VCaP (cell line): Measurements from ENCODE around the gene GABRP.

Source experiments
- H3K27ac ChIP-seq: fragments of 450-650 bp; 2 replicates; pipeline ENCODE4 v1.5.1; 2017
- CTCF ChIP-seq: fragments of 450-650 bp; conservative IDR thresholded peaks from 2 replicates; pipeline ENCODE4 v1.5.1; 2017; ENCODE audit warnings: mild to moderate bottlenecking, moderate library complexity

The GABRP gene

GRCh38 chr5:170743876-170744212, 39.7 kb upstream of the GABRP start:
- H3K27ac ChIP-seq = no peak overlapping the region
- no peak for TF ChIP-seq CTCF

GRCh38 chr5:170745481-170746071, 37.9 kb upstream of the GABRP start:
- no peak for TF ChIP-seq CTCF
- no peak overlapping the region for H3K27ac ChIP-seq

GRCh38 chr5:170746075-170746960, 37.2 kb upstream of the GABRP start:
- TF ChIP-seq CTCF = no peak
- H3K27ac ChIP-seq = no peak overlapping the region

GRCh38 chr5:170746961-170747340, 36.6 kb upstream of the GABRP start:
- TF ChIP-seq CTCF = no peak
- H3K27ac ChIP-seq = no peak overlapping the region

DNA sequence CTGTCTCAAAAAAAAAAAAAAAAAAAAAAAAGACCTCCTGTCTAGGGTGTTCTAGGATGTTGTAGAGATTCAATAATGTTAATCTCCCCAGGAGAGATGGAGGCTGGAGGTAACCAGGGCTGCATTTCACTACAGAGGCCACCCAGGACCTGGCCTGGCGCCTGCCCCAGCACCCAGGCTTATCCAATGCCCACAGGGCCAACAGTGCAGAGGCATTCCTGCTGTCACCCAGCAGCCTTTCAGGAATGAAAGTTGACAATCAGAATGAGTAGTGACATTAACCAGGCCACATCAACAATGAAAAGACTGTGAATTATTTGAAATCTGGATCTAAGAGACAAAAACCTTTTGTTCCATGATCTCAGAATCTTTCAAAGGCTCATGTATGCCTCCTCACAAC, 36.2 kb upstream of the GABRP start:
- H3K27ac ChIP-seq = no peak overlapping the region
- TF ChIP-seq CTCF = no peak

DNA sequence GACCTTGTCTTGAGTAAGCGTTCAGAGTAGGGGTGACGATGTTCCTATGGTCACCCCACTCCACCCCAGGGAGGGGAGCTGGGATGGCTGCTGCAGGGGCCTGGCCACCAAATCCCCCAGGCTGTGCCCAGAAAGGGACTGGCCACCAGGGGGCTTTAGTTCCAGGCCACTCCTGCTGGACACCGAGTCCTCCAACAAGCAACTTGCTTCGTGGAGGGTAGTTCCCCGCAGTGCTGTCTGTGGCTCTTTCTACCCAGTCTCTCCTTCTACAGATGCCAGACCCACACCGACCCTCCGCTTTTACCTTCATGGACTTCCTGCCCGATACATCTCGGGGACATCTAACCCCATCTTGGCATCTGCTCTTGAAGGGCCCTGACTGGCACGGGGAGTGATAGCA, 35.7 kb upstream of the GABRP start:
- H3K27ac ChIP-seq = no peak overlapping the region
- TF ChIP-seq CTCF = peak; percentile 58

- H3K27ac ChIP-seq = peak overlapping the region; percentile 31; the same call in 1 of the 2 replicates
Measured at GRCh38 chr5:170748951-170749471, 34.5 kb upstream of the GABRP start.

More at GRCh38 chr5:170748951-170749471, 34.5 kb upstream of the GABRP start:
- no peak for TF ChIP-seq CTCF
